Middle frontal gyrus (tissue), 1 donor: ENCODE measurements around the gene SLC25A17.
"Not testable (repeated sequence)": the region's sequence is repeated elsewhere in the genome, so short reads cannot be mapped to it uniquely, and the experiment has no call there.

ENCODE experiments used
- DNase-seq: peaks from one replicate; pipeline ENCODE4 v3.0.0-alpha.2; 2015; ENCODE audit warnings: low spot score; ENCODE audit errors: extremely low spot score

Gene SLC25A17

DNA sequence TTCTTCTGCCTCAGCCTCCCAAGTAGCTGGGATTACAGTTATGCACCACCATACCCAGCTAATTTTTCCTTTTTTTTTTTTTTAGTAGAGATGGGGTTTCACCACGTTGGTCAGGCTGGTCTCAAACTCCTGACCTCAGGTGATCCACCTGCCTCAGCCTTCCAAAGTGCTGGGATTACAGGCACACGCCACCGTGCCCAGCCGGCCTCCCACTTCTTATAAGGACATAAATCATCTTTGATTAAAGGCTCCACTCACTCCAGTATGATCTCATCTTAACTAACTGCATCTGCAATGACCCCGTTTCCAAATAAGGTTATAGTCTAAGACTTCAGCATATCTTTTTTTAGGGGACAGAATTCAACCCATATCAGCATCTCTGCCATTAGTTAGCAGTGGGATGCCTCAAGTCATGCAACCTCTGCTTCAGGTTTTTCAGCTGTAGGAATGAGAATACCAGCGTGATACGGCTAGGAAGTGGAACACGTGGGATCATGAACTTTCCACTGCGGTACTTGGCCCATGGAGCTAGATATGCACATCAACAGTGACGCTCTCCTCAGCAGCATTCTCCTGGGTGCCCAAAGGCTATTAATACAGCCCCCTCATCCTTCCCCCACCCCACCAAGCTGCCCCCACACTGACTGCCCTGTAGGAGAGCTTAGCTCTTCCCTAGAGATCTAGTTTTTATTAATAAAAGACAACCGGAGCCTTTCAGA lies 98.4 kb downstream of the SLC25A17 start:
- no peak for DNase-seq

DNA sequence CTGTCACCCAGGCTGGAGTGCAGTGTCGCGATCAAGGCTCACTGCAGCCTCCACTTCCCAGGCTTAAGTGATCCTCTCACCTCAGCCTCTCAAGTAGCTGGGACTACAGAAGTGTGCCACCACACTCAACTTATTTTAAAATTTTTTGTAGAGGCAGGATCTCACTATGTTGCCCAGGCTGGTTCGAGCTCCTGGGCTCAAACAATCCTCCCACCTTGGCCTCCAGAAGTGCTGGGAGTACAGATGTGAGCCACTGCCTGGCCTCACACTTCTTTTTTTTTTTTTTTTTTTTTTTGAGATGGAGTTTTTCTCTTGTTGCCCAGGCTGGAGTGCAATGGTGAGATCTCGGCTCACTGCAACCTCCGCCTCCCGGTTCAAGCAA lies 99.0 kb downstream of the SLC25A17 start:
- DNase-seq, result not testable (repeated sequence)
